ENCODE results near the gene PDE4D.

DNA sequence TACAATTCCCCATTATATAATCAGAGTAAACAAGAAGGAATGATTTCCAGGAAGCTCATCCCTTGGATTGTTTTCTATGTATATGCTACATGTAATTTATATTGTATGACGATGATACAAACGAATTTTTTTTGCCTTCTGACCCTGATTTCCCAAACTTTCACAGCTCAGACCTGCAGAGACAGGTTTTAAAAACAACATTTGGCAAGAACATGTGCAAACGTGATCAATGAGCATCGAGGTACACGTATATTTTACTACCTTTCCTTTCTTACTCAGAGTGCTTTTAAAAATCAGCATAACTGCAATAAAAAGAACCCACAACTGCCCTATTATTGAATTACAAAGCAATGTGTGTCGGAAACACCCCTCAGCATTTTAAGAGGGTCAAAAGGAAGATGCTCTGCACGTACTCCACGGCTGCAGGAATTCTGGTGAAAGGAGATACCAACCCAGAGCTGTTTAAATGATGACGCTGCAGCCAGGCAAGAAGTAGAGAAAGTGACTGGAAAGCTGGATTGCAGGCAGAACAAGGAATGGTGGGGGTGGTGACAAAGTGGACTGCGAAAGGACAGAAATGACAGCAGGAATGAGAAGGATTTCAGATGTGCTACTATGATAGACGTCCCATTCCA lies 777.2 kb downstream of the PDE4D start:
- TF ChIP-seq, protein P1, sequence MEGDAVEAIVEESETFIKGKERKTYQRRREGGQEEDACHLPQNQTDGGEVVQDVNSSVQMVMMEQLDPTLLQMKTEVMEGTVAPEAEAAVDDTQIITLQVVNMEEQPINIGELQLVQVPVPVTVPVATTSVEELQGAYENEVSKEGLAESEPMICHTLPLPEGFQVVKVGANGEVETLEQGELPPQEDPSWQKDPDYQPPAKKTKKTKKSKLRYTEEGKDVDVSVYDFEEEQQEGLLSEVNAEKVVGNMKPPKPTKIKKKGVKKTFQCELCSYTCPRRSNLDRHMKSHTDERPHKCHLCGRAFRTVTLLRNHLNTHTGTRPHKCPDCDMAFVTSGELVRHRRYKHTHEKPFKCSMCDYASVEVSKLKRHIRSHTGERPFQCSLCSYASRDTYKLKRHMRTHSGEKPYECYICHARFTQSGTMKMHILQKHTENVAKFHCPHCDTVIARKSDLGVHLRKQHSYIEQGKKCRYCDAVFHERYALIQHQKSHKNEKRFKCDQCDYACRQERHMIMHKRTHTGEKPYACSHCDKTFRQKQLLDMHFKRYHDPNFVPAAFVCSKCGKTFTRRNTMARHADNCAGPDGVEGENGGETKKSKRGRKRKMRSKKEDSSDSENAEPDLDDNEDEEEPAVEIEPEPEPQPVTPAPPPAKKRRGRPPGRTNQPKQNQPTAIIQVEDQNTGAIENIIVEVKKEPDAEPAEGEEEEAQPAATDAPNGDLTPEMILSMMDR (conservative IDR thresholded peaks at IDR 0.05 in 1 of 2, IDR thresholded peaks at IDR 0.05 in 1 of 2; ENCODE audit: extremely low read depth in 1 of 2, insufficient read depth in 1 of 2, low read depth in 1 of 2, low read length in 2 of 2) = no peak
- TF ChIP-seq EZH2 (IDR thresholded peaks at IDR 0.05; ENCODE audit: borderline replicate concordance, low read length) = no peak
